ENCODE data around the gene ANP32B. TPM values are rescaled to one million over a fixed set of nuclear protein-coding genes. Genes with fewer than 3 reads are reported as not detected.
"Not testable (repeated sequence)": the region's sequence is repeated elsewhere in the genome, so short reads cannot be mapped to it uniquely, and the experiment has no call there.

The ANP32B gene
- total and polyA plus RNA-seq, 2 experiments from 2014 or later: 13.1 to 114 TPM

DNA sequence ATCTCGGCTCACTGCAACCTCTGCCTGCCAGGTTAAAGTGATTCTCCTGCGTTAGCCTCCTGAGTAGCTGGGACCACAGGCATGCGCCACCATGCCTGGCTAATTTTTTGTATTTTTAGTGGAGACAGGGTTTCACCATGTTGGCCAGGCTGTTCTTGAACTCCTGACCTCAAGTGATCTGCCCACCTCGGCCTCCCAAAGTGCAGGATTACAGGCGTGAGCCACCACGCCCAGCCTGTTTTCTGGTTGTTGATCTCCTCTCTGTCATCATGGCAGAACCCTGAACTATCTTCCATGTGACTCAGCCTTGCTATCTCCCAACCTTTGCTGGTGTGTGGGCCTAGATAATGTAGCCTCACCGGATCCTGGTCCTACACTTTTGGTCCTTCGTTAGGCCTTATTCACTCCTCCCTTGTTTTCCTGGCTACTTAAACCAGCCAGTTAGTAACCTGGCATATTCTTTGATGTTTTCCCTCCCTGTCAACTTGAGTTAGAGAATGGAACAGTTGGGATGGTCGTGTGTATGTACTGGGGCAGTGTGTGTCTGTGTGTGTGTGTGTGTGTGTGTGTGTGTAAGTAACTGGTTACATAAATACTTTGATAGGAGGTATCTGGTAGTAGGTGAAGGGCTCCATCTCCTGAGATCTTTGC lies 22.3 kb upstream of the ANP32B start:
- not testable (repeated sequence) for H3K27ac ChIP-seq (ENCODE audit: low read depth); H3F3A ChIP-seq (replicated peaks; ENCODE audit: low read depth); H3K36me3 ChIP-seq (ENCODE audit: insufficient read depth); H3K9me3 Mint-ChIP-seq; H4K20me1 ChIP-seq (replicated peaks; ENCODE audit: insufficient read depth); ATAC-seq; H3K27ac Mint-ChIP-seq; DNase-seq (ENCODE audit: low spot score); H3K4me3 ChIP-seq; H3K4me1 ChIP-seq (ENCODE audit: insufficient read depth); H3K27me3 Mint-ChIP-seq (ENCODE audit: insufficient read depth, low read depth, poor library complexity); H3K27me3 ChIP-seq (ENCODE audit: insufficient read depth); H3K4me3 Mint-ChIP-seq; H3K4me1 Mint-ChIP-seq; H3K9me2 ChIP-seq (ENCODE audit: insufficient read depth); H3K36me3 Mint-ChIP-seq (ENCODE audit: low read depth); H3K79me2 ChIP-seq (replicated peaks; ENCODE audit: insufficient read depth); H3K4me2 ChIP-seq; H2AFZ ChIP-seq

DNA sequence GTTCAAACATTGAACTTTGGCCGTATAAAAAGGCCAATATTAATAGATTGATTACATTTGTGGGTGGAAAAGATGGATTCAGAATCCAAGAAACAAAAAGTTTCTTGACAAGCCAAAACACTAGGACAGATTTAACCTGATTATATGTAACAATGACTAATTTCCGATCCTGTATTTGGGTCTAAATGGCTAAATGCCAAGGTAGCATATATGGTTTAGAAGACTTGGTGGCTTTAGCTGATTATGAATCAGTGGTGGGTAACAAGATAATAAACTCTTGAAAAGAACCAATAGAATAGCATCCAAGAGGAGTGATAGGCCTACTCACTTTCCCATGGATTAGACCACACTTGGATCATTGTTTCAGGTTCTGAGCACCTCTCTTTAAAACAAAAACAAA lies 21.8 kb upstream of the ANP32B start:
- TF ChIP-seq ZNF462 (CRISPR knock-in tag; IDR thresholded peaks at IDR 0.05) (no peak), EZH2 (IDR thresholded peaks at IDR 0.05; ENCODE audit: low read depth, unreplicated experiment) (no peak), EZH2phosphoT487 (IDR thresholded peaks at IDR 0.05; ENCODE audit: unreplicated experiment) (no peak), JUNB (IDR thresholded peaks at IDR 0.05; ENCODE audit: unreplicated experiment) (no peak), POLR2AphosphoS5 (IDR thresholded peaks at IDR 0.05; ENCODE audit: low read depth) (no peak), NANOG (IDR thresholded peaks at IDR 0.05; ENCODE audit: borderline replicate concordance) (no peak), ZNF331 (CRISPR knock-in tag; IDR thresholded peaks at IDR 0.05; ENCODE audit: low read depth) (no peak)
- TF ChIP-seq, protein P1, sequence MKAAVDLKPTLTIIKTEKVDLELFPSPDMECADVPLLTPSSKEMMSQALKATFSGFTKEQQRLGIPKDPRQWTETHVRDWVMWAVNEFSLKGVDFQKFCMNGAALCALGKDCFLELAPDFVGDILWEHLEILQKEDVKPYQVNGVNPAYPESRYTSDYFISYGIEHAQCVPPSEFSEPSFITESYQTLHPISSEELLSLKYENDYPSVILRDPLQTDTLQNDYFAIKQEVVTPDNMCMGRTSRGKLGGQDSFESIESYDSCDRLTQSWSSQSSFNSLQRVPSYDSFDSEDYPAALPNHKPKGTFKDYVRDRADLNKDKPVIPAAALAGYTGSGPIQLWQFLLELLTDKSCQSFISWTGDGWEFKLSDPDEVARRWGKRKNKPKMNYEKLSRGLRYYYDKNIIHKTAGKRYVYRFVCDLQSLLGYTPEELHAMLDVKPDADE (IDR thresholded peaks at IDR 0.05): no peak
- TF ChIP-seq, protein P2, sequence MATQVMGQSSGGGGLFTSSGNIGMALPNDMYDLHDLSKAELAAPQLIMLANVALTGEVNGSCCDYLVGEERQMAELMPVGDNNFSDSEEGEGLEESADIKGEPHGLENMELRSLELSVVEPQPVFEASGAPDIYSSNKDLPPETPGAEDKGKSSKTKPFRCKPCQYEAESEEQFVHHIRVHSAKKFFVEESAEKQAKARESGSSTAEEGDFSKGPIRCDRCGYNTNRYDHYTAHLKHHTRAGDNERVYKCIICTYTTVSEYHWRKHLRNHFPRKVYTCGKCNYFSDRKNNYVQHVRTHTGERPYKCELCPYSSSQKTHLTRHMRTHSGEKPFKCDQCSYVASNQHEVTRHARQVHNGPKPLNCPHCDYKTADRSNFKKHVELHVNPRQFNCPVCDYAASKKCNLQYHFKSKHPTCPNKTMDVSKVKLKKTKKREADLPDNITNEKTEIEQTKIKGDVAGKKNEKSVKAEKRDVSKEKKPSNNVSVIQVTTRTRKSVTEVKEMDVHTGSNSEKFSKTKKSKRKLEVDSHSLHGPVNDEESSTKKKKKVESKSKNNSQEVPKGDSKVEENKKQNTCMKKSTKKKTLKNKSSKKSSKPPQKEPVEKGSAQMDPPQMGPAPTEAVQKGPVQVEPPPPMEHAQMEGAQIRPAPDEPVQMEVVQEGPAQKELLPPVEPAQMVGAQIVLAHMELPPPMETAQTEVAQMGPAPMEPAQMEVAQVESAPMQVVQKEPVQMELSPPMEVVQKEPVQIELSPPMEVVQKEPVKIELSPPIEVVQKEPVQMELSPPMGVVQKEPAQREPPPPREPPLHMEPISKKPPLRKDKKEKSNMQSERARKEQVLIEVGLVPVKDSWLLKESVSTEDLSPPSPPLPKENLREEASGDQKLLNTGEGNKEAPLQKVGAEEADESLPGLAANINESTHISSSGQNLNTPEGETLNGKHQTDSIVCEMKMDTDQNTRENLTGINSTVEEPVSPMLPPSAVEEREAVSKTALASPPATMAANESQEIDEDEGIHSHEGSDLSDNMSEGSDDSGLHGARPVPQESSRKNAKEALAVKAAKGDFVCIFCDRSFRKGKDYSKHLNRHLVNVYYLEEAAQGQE (IDR thresholded peaks at IDR 0.05; ENCODE audit: unreplicated experiment): no peak
- ATAC-seq (no peak), DNase-seq (ENCODE audit: low spot score) (no peak)
- Mint-ChIP-seq H3K9me3 (no peaks in the 10 kb centered on the region), H3K36me3 (ENCODE audit: low read depth) (no peaks in the 10 kb centered on the region), H3K4me3 (no peak overlapping the region), H3K27ac (no peak overlapping the region), H3K27me3 (ENCODE audit: insufficient read depth, low read depth, poor library complexity) (peaks cover 4% of the 10 kb centered on the region), H3K4me1 (peaks cover 2% of the 10 kb centered on the region; the same call in 1 of the 3 replicates)
- no peaks in the 10 kb centered on the region for H3K9me2 ChIP-seq (ENCODE audit: insufficient read depth)
- no peaks in the 10 kb centered on the region for H3K4me1 ChIP-seq (ENCODE audit: insufficient read depth)
- H4K20me1 ChIP-seq (replicated peaks; ENCODE audit: insufficient read depth): 0 out of 2 replicates have a peak, but pooled peaks cover 1% of the 10 kb centered on the region
- no peak overlapping the region for H3K4me2 ChIP-seq
- no peaks in the 10 kb centered on the region; the same call in 1 of the 2 replicates for H3K27me3 ChIP-seq (ENCODE audit: insufficient read depth)
- H3K27ac ChIP-seq (ENCODE audit: low read depth): no peak overlapping the region
- no peak overlapping the region for H3K4me3 ChIP-seq
- no peaks in the 10 kb centered on the region for H3K36me3 ChIP-seq (ENCODE audit: insufficient read depth)
- no peak overlapping the region for H2AFZ ChIP-seq
- no peaks in the 10 kb centered on the region for H3K79me2 ChIP-seq (replicated peaks; ENCODE audit: insufficient read depth)
- no peaks in the 10 kb centered on the region for H3F3A ChIP-seq (replicated peaks; ENCODE audit: low read depth)

Measured in GM23338 (cell line).